ENCODE results near the gene KAT5.

GRCh38 chr11:65712633-65713076, 603 bp downstream of the KAT5 start:
- TF ChIP-seq CTCF (conservative IDR thresholded peaks at IDR 0.05) (no peak), EZH2 (IDR thresholded peaks at IDR 0.05; ENCODE audit: low read depth) (no peak)
